SU-DHL-6 (cell line): ENCODE results near the gene GAREM1.

Source experiments
- EZH2phosphoT487 ChIP-seq: fragments of 200-600 bp; sonication (generic), shearing (Covaris generic); conservative IDR thresholded peaks from 2 replicates; pipeline ENCODE4 v1.6.1; 2018; ENCODE audit warnings: mild to moderate bottlenecking, antibody characterized with exemption, low read length, moderate library complexity, mixed read lengths
- TF ChIP-seq, protein P1 (sequence below): fragments of 200-600 bp; sonication (generic); IDR thresholded peaks from one replicate; pipeline ENCODE4 v1.5.1; 2017; ENCODE audit warnings: antibody characterized with exemption, mild to moderate bottlenecking, low read length, moderate library complexity; ENCODE audit not compliant: insufficient read depth, poor library complexity, severe bottlenecking

DNA sequence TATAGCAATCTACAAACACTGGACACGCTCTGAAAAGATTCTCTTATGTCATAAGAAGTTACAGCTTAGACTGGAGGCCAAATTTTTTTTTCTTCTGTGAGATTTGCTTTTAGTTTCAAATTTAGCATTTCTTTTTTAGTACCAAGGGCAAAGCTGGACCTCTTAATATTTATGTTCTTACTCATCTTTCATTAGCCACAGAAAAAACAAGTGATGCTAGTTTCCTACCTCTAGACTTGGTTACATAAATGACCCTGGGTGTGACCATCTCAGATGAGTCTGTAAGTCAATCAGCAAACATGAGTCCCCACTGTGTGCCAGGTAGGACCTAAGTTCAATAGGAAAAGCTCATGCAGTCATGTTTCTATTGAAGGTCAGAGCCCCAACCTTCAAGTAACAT, 186.4 kb downstream of the GAREM1 start:
- TF ChIP-seq, protein P1, sequence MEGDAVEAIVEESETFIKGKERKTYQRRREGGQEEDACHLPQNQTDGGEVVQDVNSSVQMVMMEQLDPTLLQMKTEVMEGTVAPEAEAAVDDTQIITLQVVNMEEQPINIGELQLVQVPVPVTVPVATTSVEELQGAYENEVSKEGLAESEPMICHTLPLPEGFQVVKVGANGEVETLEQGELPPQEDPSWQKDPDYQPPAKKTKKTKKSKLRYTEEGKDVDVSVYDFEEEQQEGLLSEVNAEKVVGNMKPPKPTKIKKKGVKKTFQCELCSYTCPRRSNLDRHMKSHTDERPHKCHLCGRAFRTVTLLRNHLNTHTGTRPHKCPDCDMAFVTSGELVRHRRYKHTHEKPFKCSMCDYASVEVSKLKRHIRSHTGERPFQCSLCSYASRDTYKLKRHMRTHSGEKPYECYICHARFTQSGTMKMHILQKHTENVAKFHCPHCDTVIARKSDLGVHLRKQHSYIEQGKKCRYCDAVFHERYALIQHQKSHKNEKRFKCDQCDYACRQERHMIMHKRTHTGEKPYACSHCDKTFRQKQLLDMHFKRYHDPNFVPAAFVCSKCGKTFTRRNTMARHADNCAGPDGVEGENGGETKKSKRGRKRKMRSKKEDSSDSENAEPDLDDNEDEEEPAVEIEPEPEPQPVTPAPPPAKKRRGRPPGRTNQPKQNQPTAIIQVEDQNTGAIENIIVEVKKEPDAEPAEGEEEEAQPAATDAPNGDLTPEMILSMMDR: no peak
- no peak for TF ChIP-seq EZH2phosphoT487
